Transverse colon (tissue), 4 donors: ENCODE results near the gene B4GALNT4.

Experiments used
- CTCF ChIP-seq, 5 experiments: fragments of 200-600 bp in 3 of 5; fragments of 450-650 bp in 2 of 5; sonication (generic) in 3 of 5; IDR thresholded peaks; 1 replicate in 2 of 5; 2 replicates in 3 of 5; pipeline ENCODE4 v1.5.1; 2016 to 2017; ENCODE audit warnings: antibody characterized with exemption in 5 of 5, inconsistent platforms in 3 of 5, mild to moderate bottlenecking in 2 of 5, moderate library complexity in 1 of 5
- EP300 ChIP-seq: sonication (generic); formaldehyde crosslinking; IDR thresholded peaks from one replicate; pipeline ENCODE4 v1.6.1; 2017; ENCODE audit warnings: antibody characterized with exemption, low read depth
- POLR2A ChIP-seq: fragments of 450-650 bp; IDR thresholded peaks from one replicate; pipeline ENCODE4 v1.6.1; 2016; ENCODE audit warnings: antibody characterized with exemption, mild to moderate bottlenecking, moderate library complexity
- POLR2AphosphoS5 ChIP-seq, 3 donors: sonication (generic); formaldehyde crosslinking; IDR thresholded peaks; one replicate each; pipeline ENCODE4 v1.6.1; 2016; ENCODE audit warnings: antibody characterized with exemption in 3 of 3

GRCh38 chr11:377174-377865 lies 8.0 kb downstream of the B4GALNT4 start:
- TF ChIP-seq CTCF (IDR thresholded peaks at IDR 0.05) (no peak), EP300 (no peak), POLR2A (no peak), POLR2AphosphoS5 (IDR thresholded peaks at IDR 0.05) (no peak)
